T-helper 1 cell treated with Interleukin-12 subunit alpha and Interleukin-12 subunit beta and Interleukin-4 antibody, amounts not matched to agents 30 μg/mL and 1 μg/mL, for 36 hours (primary cell): ENCODE data around the gene SELENOV.

Source experiments
- H3K27ac Mint-ChIP-seq: one replicate; pipeline ENCODE4 v1.8.0; 2021; ENCODE audit warnings: mild to moderate bottlenecking, mixed read lengths
- H3K27me3 Mint-ChIP-seq: one replicate; pipeline ENCODE4 v1.8.0; 2021; ENCODE audit warnings: low read depth, mixed read lengths
- H3K36me3 Mint-ChIP-seq: one replicate; pipeline ENCODE4 v1.8.0; 2021; ENCODE audit warnings: low read depth, mixed read lengths
- H3K4me1 Mint-ChIP-seq: one replicate; pipeline ENCODE4 v1.8.0; 2021; ENCODE audit warnings: low read depth, mixed read lengths
- H3K4me3 Mint-ChIP-seq: one replicate; pipeline ENCODE4 v1.8.0; 2021; ENCODE audit warnings: mild to moderate bottlenecking, moderate library complexity, mixed read lengths
- H3K9me3 Mint-ChIP-seq: one replicate; pipeline ENCODE4 v1.8.0; 2021; ENCODE audit warnings: mixed read lengths

Gene SELENOV

GRCh38 chr19:39480337-39481228, 34.4 kb upstream of the SELENOV start, which contains the start of gene TIMM50:
Gene TIMM50, plus strand, starts transcription at chr19:39480838. Its CDS starts 16 bp downstream, at chr19:39480854.
- H3K27me3 Mint-ChIP-seq: no peaks in the 10 kb centered on the region
- H3K9me3 Mint-ChIP-seq: no peaks in the 10 kb centered on the region
- peak within 1 kb of the TSS; percentile 86 for H3K27ac Mint-ChIP-seq
- H3K4me3 Mint-ChIP-seq: peak within 1 kb of the TSS; percentile 90
- peaks cover 19% of the 10 kb centered on the region for H3K4me1 Mint-ChIP-seq
- peaks cover 10% of the 10 kb centered on the region for H3K36me3 Mint-ChIP-seq

DNA sequence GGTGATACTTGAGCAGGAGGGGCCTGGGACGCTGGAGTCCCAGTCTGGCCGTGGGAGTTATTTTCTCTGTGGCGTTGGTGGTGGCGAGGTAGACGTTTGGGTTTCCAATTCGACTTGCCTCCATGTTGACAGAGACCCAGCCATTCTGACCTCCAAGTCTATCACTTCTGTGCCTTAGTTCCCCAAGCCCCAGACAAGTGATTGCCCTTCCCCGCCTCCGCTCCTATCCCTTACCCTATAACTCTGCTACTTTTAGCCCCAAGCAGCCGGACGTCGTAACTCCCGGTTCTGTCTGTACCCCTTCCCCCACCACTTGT, 33.8 kb upstream of the SELENOV start:
- H3K36me3 Mint-ChIP-seq: peaks cover 9% of the 10 kb centered on the region
- H3K9me3 Mint-ChIP-seq: no peaks in the 10 kb centered on the region
- peak overlapping the region; percentile 79 for H3K27ac Mint-ChIP-seq
- H3K4me3 Mint-ChIP-seq: peak overlapping the region; percentile 90
- H3K4me1 Mint-ChIP-seq: peaks cover 19% of the 10 kb centered on the region
- H3K27me3 Mint-ChIP-seq: no peaks in the 10 kb centered on the region

- peaks cover 10% of the 10 kb centered on the region for H3K36me3 Mint-ChIP-seq
These were observed 33.3 kb upstream of the SELENOV start for GRCh38 chr19:39481676-39482075.

GRCh38 chr19:39483141-39483540, 31.8 kb upstream of the SELENOV start:
- peaks cover 11% of the 10 kb centered on the region for H3K36me3 Mint-ChIP-seq
- peaks cover 22% of the 10 kb centered on the region for H3K4me1 Mint-ChIP-seq
- H3K27ac Mint-ChIP-seq: no peak overlapping the region
- no peaks in the 10 kb centered on the region for H3K9me3 Mint-ChIP-seq
- H3K27me3 Mint-ChIP-seq: no peaks in the 10 kb centered on the region
- no peak overlapping the region for H3K4me3 Mint-ChIP-seq

More at GRCh38 chr19:39481676-39482075, 33.3 kb upstream of the SELENOV start:
- no peaks in the 10 kb centered on the region for H3K9me3 Mint-ChIP-seq
- peak overlapping the region; percentile 90 for H3K4me3 Mint-ChIP-seq
- H3K4me1 Mint-ChIP-seq: peaks cover 20% of the 10 kb centered on the region
- peak overlapping the region; percentile 79 for H3K27ac Mint-ChIP-seq
- no peaks in the 10 kb centered on the region for H3K27me3 Mint-ChIP-seq

DNA sequence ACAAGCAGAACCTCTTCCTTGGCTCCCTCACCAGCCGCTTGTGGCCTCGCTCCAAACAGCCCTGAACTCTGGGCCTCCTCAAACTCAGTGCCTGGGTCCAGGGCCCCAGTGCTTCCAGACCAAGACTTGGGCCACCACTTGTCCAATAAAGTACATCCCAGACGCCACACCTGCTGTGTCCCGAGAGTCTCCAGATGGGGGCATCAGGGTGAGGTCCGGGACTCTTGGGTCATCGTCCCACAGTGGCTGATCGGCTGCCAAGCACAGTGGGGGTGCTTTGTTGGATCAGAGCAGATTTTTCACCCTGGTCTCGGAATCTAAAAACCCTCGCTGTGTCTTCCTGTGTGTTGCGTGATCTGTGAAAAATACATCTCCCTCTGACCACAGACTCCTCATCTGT, 25.2 kb upstream of the SELENOV start:
- Mint-ChIP-seq H3K27ac (no peak overlapping the region), H3K36me3 (peaks cover 22% of the 10 kb centered on the region), H3K4me3 (no peak overlapping the region), H3K27me3 (no peaks in the 10 kb centered on the region), H3K4me1 (peaks cover 3% of the 10 kb centered on the region), H3K9me3 (no peaks in the 10 kb centered on the region)

- Mint-ChIP-seq H3K9me3 (no peaks in the 10 kb centered on the region), H3K27me3 (peaks cover 14% of the 10 kb centered on the region), H3K36me3 (peaks cover 14% of the 10 kb centered on the region), H3K4me3 (no peak overlapping the region), H3K4me1 (no peaks in the 10 kb centered on the region), H3K27ac (no peak overlapping the region)
These were observed 22.7 kb upstream of the SELENOV start for GRCh38 chr19:39492225-39492624.

GRCh38 chr19:39492788-39493187, 22.2 kb upstream of the SELENOV start:
- Mint-ChIP-seq H3K36me3 (peaks cover 14% of the 10 kb centered on the region), H3K9me3 (no peaks in the 10 kb centered on the region), H3K27ac (no peak overlapping the region), H3K27me3 (peaks cover 20% of the 10 kb centered on the region), H3K4me3 (no peak overlapping the region), H3K4me1 (no peaks in the 10 kb centered on the region)

DNA sequence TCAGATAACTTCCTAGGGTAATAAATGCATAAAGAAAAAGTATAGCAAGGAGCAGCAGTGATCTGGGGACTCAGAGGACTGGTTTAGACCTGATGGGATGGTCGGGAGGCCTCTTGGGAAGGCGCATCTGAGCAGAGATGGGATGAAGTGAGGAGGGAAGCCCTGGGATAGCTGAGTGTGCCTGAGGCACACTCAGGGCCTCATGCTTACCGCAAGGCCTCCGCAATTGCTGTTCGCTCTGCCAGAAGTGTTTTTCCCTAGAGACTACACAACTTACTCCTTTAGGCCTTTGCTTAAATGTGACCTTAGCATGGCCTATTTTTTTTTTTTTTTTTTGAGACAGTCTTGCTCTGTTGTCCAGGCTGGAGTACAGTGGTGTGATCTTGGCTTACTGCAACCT, 20.3 kb upstream of the SELENOV start:
- peaks cover 36% of the 10 kb centered on the region for H3K27me3 Mint-ChIP-seq
- no peak overlapping the region for H3K27ac Mint-ChIP-seq
- H3K9me3 Mint-ChIP-seq: no peaks in the 10 kb centered on the region
- H3K4me3 Mint-ChIP-seq: no peak overlapping the region
- H3K4me1 Mint-ChIP-seq: peaks cover 10% of the 10 kb centered on the region
- peaks cover 11% of the 10 kb centered on the region for H3K36me3 Mint-ChIP-seq

GRCh38 chr19:39496063-39496462, 18.9 kb upstream of the SELENOV start:
- no peak overlapping the region for H3K27ac Mint-ChIP-seq
- peaks cover 6% of the 10 kb centered on the region for H3K36me3 Mint-ChIP-seq
- H3K4me3 Mint-ChIP-seq: no peak overlapping the region

DNA sequence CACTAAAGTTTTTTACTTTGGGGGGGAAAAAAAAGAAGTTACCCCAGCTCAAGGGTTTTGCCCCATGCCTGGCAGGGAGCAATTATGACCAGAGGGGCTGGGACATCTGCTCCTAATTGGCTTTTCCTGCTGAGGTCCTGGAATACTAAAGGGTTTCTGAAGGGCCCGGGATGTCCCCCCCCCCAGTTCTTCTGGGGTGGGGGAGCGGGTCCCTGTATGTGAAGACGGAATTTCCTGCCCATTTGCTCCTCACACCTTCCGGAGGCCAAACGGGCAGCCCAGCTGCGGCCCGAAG, 17.3 kb upstream of the SELENOV start:
- peaks cover 13% of the 10 kb centered on the region for H3K4me1 Mint-ChIP-seq
- H3K36me3 Mint-ChIP-seq: peaks cover 6% of the 10 kb centered on the region
- H3K4me3 Mint-ChIP-seq: no peak overlapping the region
- no peak overlapping the region for H3K27ac Mint-ChIP-seq
- H3K9me3 Mint-ChIP-seq: no peaks in the 10 kb centered on the region
- H3K27me3 Mint-ChIP-seq: peaks cover 56% of the 10 kb centered on the region

More at GRCh38 chr19:39496063-39496462, 18.9 kb upstream of the SELENOV start:
- Mint-ChIP-seq H3K4me1 (peaks cover 13% of the 10 kb centered on the region), H3K9me3 (no peaks in the 10 kb centered on the region), H3K27me3 (peaks cover 49% of the 10 kb centered on the region)

GRCh38 chr19:39497996-39498797, 16.7 kb upstream of the SELENOV start:
- peaks cover 58% of the 10 kb centered on the region for H3K27me3 Mint-ChIP-seq
- H3K9me3 Mint-ChIP-seq: no peaks in the 10 kb centered on the region
- H3K36me3 Mint-ChIP-seq: peaks cover 5% of the 10 kb centered on the region
- peaks cover 15% of the 10 kb centered on the region for H3K4me1 Mint-ChIP-seq
- no peak overlapping the region for H3K27ac Mint-ChIP-seq
- peak overlapping the region; percentile 25 for H3K4me3 Mint-ChIP-seq

- peak within 1 kb of the TSS; percentile 25 for H3K4me3 Mint-ChIP-seq
- H3K27ac Mint-ChIP-seq: no peak within 1 kb of the TSS
These were observed 15.9 kb upstream of the SELENOV start, which contains the start of gene DLL3 for GRCh38 chr19:39498798-39499642. Gene DLL3, plus strand, starts transcription at chr19:39498947. Its CDS starts 28 bp downstream, at chr19:39498975.

DNA sequence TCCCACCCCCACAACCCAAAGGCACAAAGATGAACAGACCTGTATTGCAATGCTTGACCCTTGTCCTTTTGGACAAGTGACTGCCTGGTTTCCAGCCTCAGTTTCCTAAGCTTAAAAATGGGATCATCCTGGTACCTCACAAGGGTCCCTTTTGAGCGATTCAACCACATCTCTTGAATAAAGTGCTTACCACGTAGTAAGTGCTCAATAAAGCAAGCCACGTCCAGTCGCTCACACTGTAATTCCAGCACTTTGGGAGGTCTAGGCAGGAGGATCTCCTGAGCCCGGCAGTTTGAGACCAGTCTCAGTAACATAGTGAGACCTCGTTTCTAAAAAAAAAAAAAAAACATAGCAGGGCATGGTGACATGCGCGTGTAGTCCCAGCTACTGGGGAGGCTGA, 15.0 kb upstream of the SELENOV start:
- H3K27ac Mint-ChIP-seq: no peak overlapping the region
- no peaks in the 10 kb centered on the region for H3K9me3 Mint-ChIP-seq
- peaks cover 74% of the 10 kb centered on the region for H3K27me3 Mint-ChIP-seq
- H3K4me3 Mint-ChIP-seq: peak overlapping the region; percentile 15
- H3K4me1 Mint-ChIP-seq: peaks cover 20% of the 10 kb centered on the region
- H3K36me3 Mint-ChIP-seq: peaks cover 5% of the 10 kb centered on the region

More at GRCh38 chr19:39498798-39499642, 15.9 kb upstream of the SELENOV start, which contains the start of gene DLL3:
- Mint-ChIP-seq H3K9me3 (no peaks in the 10 kb centered on the region), H3K4me1 (peaks cover 20% of the 10 kb centered on the region), H3K36me3 (peaks cover 5% of the 10 kb centered on the region), H3K27me3 (peaks cover 67% of the 10 kb centered on the region)

DNA sequence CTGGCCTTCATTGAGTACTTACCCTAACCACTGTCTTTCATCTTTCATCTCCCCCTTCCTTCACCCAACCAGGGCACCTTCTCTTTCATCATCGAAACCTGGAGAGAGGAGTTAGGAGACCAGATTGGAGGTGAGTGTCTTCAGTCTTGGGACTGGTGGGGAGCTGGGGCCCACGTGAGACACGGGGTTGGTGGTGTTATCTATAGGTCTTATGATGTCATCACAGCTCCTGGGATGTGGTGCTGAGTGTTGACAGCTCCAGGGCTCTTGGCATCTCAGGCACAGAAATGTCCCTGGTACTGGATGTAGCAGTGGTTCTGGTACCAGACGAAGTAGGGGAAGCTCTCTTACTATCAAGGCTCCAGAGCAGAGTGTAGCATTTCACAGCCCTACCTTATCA, 14.4 kb upstream of the SELENOV start:
- Mint-ChIP-seq H3K9me3 (no peaks in the 10 kb centered on the region), H3K4me3 (no peak overlapping the region), H3K4me1 (peaks cover 21% of the 10 kb centered on the region), H3K36me3 (peaks cover 5% of the 10 kb centered on the region), H3K27me3 (peaks cover 78% of the 10 kb centered on the region), H3K27ac (no peak overlapping the region)
